Measurements from ENCODE around the gene PDXK. TPM values are rescaled to one million over a fixed set of nuclear protein-coding genes. Genes with fewer than 3 reads are reported as not detected.

The PDXK gene
- total and polyA plus RNA-seq, 2 of the 13 experiments (the other 11 are each of a cell fraction or from before 2014, with no cell fraction given) = 114 to 184 TPM

GRCh38 chr21:43775795-43776430 lies 57.0 kb downstream of the PDXK start, which contains the start of gene CSTB (continued):
- 0 out of 2 replicates have a peak, but pooled peaks have one; percentile 23 for TF ChIP-seq ATF6 (CRISPR knock-in tag; conservative IDR thresholded peaks at IDR 0.05)
- peak; percentile 62; the same call in 1 of the 2 replicates for TF ChIP-seq ZNF441 (CRISPR knock-in tag; IDR thresholded peaks at IDR 0.05; ENCODE audit: borderline replicate concordance)
- no peak for TF ChIP-seq ZBTB44 (CRISPR knock-in tag; IDR thresholded peaks at IDR 0.05)
- TF ChIP-seq CHD2 (IDR thresholded peaks at IDR 0.05; ENCODE audit: low read depth, low read length) = no peak
- peak; percentile 91; the same call in 1 of the 2 replicates for TF ChIP-seq MTERF4 (CRISPR knock-in tag; IDR thresholded peaks at IDR 0.05)
- no peak for TF ChIP-seq CCAR2 (optimal IDR thresholded peaks at IDR 0.05; ENCODE audit: low read depth, low read length)
- TF ChIP-seq ZNF543 (CRISPR knock-in tag; IDR thresholded peaks at IDR 0.05) = peak; percentile 28; the same call in 1 of the 2 replicates
- TF ChIP-seq RCOR2 (CRISPR knock-in tag; IDR thresholded peaks at IDR 0.05) = no peak
- 0 out of 2 replicates have a peak, but pooled peaks have one; percentile 27 for TF ChIP-seq TMF1 (CRISPR knock-in tag; IDR thresholded peaks at IDR 0.05; ENCODE audit: low read depth)
- TF ChIP-seq ATF7-NPFF (CRISPR knock-in tag; IDR thresholded peaks at IDR 0.05; ENCODE audit: low read depth) = peak; percentile 66
- no peak for TF ChIP-seq NCOA5 (CRISPR knock-in tag; IDR thresholded peaks at IDR 0.05)
- 0 out of 2 replicates have a peak, but pooled peaks have one; percentile 5 for TF ChIP-seq FOSL2 (CRISPR knock-in tag; IDR thresholded peaks at IDR 0.05)
- TF ChIP-seq SALL2 (CRISPR knock-in tag; IDR thresholded peaks at IDR 0.05) = peak; percentile 53; the same call in 1 of the 2 replicates
- TF ChIP-seq HES4 (CRISPR knock-in tag; IDR thresholded peaks at IDR 0.05; ENCODE audit: borderline replicate concordance) = peak; percentile 64; the same call in 1 of the 2 replicates
- TF ChIP-seq ZNF639 (CRISPR knock-in tag; conservative IDR thresholded peaks at IDR 0.05) = peak; percentile 19; the same call in 1 of the 2 replicates
- TF ChIP-seq XRCC5 (optimal IDR thresholded peaks at IDR 0.05; ENCODE audit: low read length) = peak; percentile 35
- no peak for TF ChIP-seq ZBTB21 (CRISPR knock-in tag; IDR thresholded peaks at IDR 0.05)
- TF ChIP-seq ZMAT3 (CRISPR knock-in tag; conservative IDR thresholded peaks at IDR 0.05) = peak; percentile 12; the same call in 1 of the 2 replicates
- no peak for TF ChIP-seq LBX2 (CRISPR knock-in tag; IDR thresholded peaks at IDR 0.05; ENCODE audit: borderline replicate concordance)
- no peak for TF ChIP-seq SP2 (CRISPR knock-in tag; IDR thresholded peaks at IDR 0.05)
- no peak for TF ChIP-seq ELF4 (CRISPR knock-in tag; IDR thresholded peaks at IDR 0.05; ENCODE audit: borderline replicate concordance)
- TF ChIP-seq ARNT2 (CRISPR knock-in tag; IDR thresholded peaks at IDR 0.05; ENCODE audit: low read depth) = peak; percentile 59; the same call in 1 of the 2 replicates

Measured in HepG2 (cell line).